Cardiac muscle cell (in vitro differentiated cells and primary cell): ENCODE data around the gene COG1. TPM values are rescaled to one million over a fixed set of nuclear protein-coding genes. Genes with fewer than 3 reads are reported as not detected.

Experiments
- DNase-seq, 2 donors: peaks; one replicate each; pipeline versions ENCODE4 v3.0.0 to v3.0.0-alpha.2; 2010 to 2017; ENCODE audit warnings: low read depth in 1 of 2, low spot score in 1 of 2
- H3K27ac ChIP-seq: fragments of 200-600 bp; sonication (generic); 2 replicates; pipeline ENCODE4 v1.5.1; 2016
- H3K27me3 ChIP-seq: fragments of 200-600 bp; sonication (generic); 2 replicates; pipeline ENCODE4 v1.6.0; 2016; ENCODE audit warnings: control low read depth
- H3K36me3 ChIP-seq: fragments of 200-600 bp; sonication (generic); 2 replicates; pipeline ENCODE4 v1.5.1; 2016; ENCODE audit warnings: control low read depth
- H3K4me1 ChIP-seq: fragments of 200-600 bp; sonication (generic); 2 replicates; pipeline ENCODE4 v1.8.1; 2017; ENCODE audit warnings: low read depth, mild to moderate bottlenecking, mixed run types
- H3K4me3 ChIP-seq: fragments of 200-600 bp; sonication (generic); 2 replicates; pipeline ENCODE4 v1.5.1; 2016; ENCODE audit warnings: mild to moderate bottlenecking
- H3K9me3 ChIP-seq: fragments of 200-600 bp; sonication (generic); 2 replicates; pipeline ENCODE4 v1.5.1; 2017; ENCODE audit warnings: low read depth, mild to moderate bottlenecking, control low read depth
- CTCF ChIP-seq: IDR thresholded peaks from 2 replicates; pipeline ENCODE4 v1.5.1; 2012; ENCODE audit warnings: low read depth, mild to moderate bottlenecking, low read length
- polyA plus RNA-seq: library from polyadenylated mRNA; unstranded; fragments of >200 nt; fragmentation: Nextera tagmentation; extraction: Ambion mirVana; gene quantifications from 2 replicates; pipeline ENCODE4 v1.2.1, GENCODE V29; 2016
- total RNA-seq: library from RNA; depleted of rRNA; stranded (reverse); fragments of >200 nt; gene quantifications from 2 replicates; pipeline ENCODE4 v1.2.3, GENCODE V29; 2016

COG1 gene
- total and polyA plus RNA-seq, 2 experiments from 2014 or later, result 37.9 to 42.4 TPM

DNA sequence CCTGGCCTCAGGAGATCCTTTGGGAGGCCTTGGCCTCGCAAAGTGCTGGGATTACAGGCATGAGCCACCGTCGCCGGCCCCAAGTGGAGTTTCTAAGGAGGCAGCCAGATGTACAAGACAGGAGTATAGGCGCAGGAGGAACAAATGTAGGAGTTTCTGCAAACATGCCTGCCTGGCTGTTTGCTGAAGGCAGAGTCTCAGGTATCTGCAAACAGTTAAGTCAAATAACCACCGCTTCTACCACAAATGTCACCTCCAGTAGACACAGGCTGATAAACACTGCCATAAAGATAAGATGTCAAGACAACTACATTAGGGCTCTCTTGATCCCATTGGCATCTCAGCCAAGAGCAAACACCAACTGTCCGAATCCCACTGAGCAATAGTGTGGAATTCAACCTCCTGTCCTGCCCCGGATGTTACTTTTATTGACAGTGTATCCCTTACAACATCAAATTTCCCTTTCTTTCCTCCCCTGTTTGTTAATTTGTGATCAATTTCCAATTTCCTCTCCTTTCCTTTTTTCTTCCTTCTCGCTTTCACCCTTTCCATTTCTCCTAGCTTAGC is 5.6 kb upstream of the COG1 start:
- H3K4me3 ChIP-seq, result no peak overlapping the region

DNA sequence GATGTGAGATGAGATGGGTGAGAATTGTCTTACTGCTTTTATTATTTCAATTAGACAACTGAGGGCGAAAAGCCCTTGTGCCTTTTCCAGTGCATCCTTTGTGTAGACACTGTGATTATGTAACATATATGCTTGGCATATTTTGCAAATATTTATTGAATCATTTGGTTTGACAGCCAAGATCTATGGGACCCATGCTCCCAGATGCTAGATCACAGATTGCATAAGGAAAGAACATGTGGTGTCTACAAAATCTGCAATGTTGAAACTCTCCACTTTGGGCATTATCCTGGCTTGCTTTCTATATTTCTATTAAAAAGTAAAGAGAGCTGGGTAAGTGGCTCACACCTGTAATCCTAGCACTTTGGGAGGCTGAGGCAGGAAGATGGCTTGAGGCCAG is 4.8 kb upstream of the COG1 start:
- no peak overlapping the region for H3K27ac ChIP-seq
- H3K36me3 ChIP-seq, result no peaks in the 10 kb centered on the region
- no peak overlapping the region for H3K4me3 ChIP-seq
- H3K9me3 ChIP-seq, result no peaks in the 10 kb centered on the region
- no peak for TF ChIP-seq CTCF
- H3K27me3 ChIP-seq, result no peaks in the 10 kb centered on the region
- no peaks in the 10 kb centered on the region for H3K4me1 ChIP-seq
- no peak for DNase-seq

More for the DNA sequence above, 5.6 kb upstream of the COG1 start:
- Histone ChIP-seq H3K27me3 (no peaks in the 10 kb centered on the region), H3K9me3 (no peaks in the 10 kb centered on the region), H3K27ac (no peak overlapping the region), H3K4me1 (no peaks in the 10 kb centered on the region), H3K36me3 (no peaks in the 10 kb centered on the region)
- no peak for DNase-seq
- no peak for TF ChIP-seq CTCF

DNA sequence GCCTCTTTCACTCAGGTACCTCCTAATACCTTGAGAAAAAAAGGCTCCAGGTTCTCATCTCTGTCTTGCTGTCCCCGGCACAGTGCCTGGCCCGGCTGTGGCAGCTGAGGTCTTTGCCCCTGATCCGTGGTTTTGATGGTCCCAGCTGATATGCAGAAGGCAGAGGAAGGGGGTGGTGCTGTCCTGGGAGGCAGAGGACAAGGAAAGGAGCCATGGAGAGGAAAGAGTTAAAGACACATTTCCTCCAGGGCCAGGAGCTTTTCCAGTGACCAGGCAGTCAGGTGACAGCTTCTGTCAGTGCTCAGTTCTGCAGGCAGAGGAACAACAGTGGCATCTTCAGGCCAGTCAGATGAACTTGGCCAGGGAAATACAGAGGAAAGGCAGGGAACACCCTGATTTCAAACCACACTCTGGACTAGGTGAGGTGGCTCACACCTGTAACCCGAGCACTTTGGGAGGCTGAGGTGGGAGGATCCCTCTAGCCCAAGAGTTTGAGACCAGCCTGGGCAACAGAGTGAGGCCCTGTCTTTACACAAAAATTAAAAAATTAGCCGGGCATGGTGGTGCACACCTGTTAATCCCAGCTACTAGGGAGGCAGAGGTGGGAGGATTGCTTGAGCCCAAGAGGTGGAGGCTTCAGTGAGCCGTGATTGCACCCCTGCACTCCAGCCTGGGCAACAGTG is 3.3 kb upstream of the COG1 start:
- Histone ChIP-seq H3K4me1 (no peaks in the 10 kb centered on the region), H3K27me3 (no peaks in the 10 kb centered on the region), H3K36me3 (no peaks in the 10 kb centered on the region), H3K4me3 (no peak overlapping the region), H3K27ac (no peak overlapping the region), H3K9me3 (no peaks in the 10 kb centered on the region)
- TF ChIP-seq CTCF, result peak; percentile 55
- peak; percentile 61 to 65 for DNase-seq

GRCh38 chr17:73191443-73192205 is 1.2 kb upstream of the COG1 start:
- H3K36me3 ChIP-seq, result no peaks in the 10 kb centered on the region
- peak overlapping the region; percentile 85 for H3K27ac ChIP-seq
- no peaks in the 10 kb centered on the region for H3K9me3 ChIP-seq
- DNase-seq, result peak; percentile 73 to 76
- no peaks in the 10 kb centered on the region for H3K4me1 ChIP-seq
- H3K27me3 ChIP-seq, result no peaks in the 10 kb centered on the region
- H3K4me3 ChIP-seq, result peak overlapping the region; percentile 86
- peak; percentile 83 for TF ChIP-seq CTCF

DNA sequence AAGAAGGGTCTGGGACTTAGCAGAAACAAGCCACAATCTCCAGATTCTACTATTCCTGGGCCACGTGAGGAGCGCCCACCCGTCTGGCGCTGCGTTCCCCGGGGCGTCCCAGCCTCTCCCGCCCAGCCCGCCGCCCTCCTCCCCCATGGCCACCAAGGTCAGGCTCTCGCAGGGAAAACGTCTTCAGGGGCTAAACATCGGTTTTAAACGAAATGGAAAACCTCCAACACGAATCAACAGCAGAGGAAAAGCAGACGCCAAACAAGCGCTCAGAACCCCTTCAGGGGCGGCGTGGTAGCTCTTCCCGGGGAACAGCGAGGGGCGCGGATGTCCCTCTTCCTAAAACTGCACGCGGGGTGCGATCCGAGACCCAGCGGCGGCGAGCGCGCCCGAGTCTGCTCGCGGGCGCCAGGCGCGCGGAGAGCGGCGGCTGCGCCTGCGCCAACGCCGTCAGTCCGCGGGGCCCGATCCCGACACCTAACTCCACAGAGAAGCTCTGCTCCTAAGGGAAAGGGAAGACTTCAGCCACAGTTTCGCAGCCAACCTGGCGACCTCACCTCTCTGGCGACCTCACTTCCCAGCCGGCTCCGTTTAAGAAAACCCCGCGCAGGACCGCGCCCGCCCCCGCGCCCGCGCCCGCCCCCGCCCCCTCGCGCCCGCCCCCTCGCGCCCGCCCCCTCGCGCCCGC is 505 bp upstream of the COG1 start:
- no peaks in the 10 kb centered on the region for H3K9me3 ChIP-seq
- H3K36me3 ChIP-seq, result peaks cover 6% of the 10 kb centered on the region
- peak overlapping the region; percentile 85 for H3K27ac ChIP-seq
- peak overlapping the region; percentile 86 for H3K4me3 ChIP-seq
- H3K4me1 ChIP-seq, result no peaks in the 10 kb centered on the region
- no peak for TF ChIP-seq CTCF
- H3K27me3 ChIP-seq, result no peaks in the 10 kb centered on the region
- DNase-seq, result peak; percentile 70 to 85
